Suprapubic skin (tissue), 4 donors: ENCODE results near the gene ST13. TPM values are rescaled to one million over a fixed set of nuclear protein-coding genes. Genes with fewer than 3 reads are reported as not detected.
"Not testable (repeated sequence)": the region's sequence is repeated elsewhere in the genome, so short reads cannot be mapped to it uniquely, and the experiment has no call there.

Source experiments
- DNase-seq, 2 donors: peaks; one replicate each; pipeline ENCODE4 v3.0.0-alpha.2; 2019; ENCODE audit warnings: low spot score in 2 of 2
- H3K27ac ChIP-seq: fragments of 200-600 bp; sonication (generic); one replicate; pipeline ENCODE4 v1.5.1; 2019
- H3K27me3 ChIP-seq: fragments of 200-600 bp; sonication (generic); one replicate; pipeline ENCODE4 v1.5.1; 2019
- H3K36me3 ChIP-seq: fragments of 200-600 bp; sonication (generic); one replicate; pipeline ENCODE4 v1.5.1; 2019
- H3K4me1 ChIP-seq: fragments of 200-600 bp; sonication (generic); one replicate; pipeline ENCODE4 v1.5.1; 2019
- H3K4me3 ChIP-seq: fragments of 200-600 bp; sonication (generic); one replicate; pipeline ENCODE4 v1.5.1; 2019; ENCODE audit warnings: mild to moderate bottlenecking
- H3K9me3 ChIP-seq: fragments of 200-600 bp; sonication (generic); one replicate; pipeline ENCODE4 v1.5.1; 2019
- CTCF ChIP-seq, 2 donors: fragments of 200-600 bp in 1 of 2; fragments of 450-650 bp in 1 of 2; sonication (generic) in 1 of 2; IDR thresholded peaks; one replicate each; pipeline ENCODE4 v1.5.1; 2016 to 2019; ENCODE audit warnings: antibody characterized with exemption in 2 of 2, mild to moderate bottlenecking in 1 of 2, moderate library complexity in 1 of 2
- EP300 ChIP-seq: sonication (generic); formaldehyde crosslinking; IDR thresholded peaks from one replicate; pipeline ENCODE4 v1.6.1; 2017; ENCODE audit warnings: antibody characterized with exemption
- POLR2A ChIP-seq, 2 donors: fragments of 450-650 bp; IDR thresholded peaks; one replicate each; pipeline ENCODE4 v1.6.1; 2017; ENCODE audit warnings: antibody characterized with exemption in 2 of 2, mild to moderate bottlenecking in 2 of 2, moderate library complexity in 2 of 2
- POLR2AphosphoS5 ChIP-seq, 3 donors: sonication (generic); formaldehyde crosslinking; IDR thresholded peaks; one replicate each; pipeline ENCODE4 v1.6.1; 2017; ENCODE audit warnings: antibody characterized with exemption in 3 of 3
- WGBS: methylation state at CpG from one replicate; pipeline ENCODE4 v1.1.5; 2018; 5-methylcytosine and 5-hydroxymethylcytosine counted together
- total RNA-seq, 4 donors: library from RNA; depleted of rRNA; stranded (reverse); fragments of >200 nt; gene quantifications; one replicate each; pipeline ENCODE4 v1.1.0, GENCODE V29; 2016

Gene ST13
- total RNA-seq, 4 donors from 2014 or later: 104 to 117 (median 115) TPM

DNA sequence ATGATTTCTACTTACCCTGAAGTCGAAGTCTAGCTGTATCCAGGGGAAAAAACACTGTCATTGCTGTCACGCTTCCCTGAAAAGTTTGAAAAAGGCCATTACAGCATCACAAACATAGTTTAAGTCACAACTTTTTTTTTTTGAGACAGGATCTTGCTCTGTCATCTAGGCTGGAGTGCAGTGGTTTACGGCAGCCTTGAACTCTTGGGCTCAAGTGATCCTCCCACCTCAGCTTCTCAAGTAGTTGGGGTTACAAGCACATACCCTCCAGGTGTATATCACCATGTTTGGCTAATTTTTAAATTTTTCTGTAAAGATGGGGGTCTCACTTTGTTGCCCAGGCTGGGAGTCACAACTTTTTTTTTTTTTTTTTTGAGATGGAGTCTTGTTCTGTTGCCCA lies 57.4 kb downstream of the ST13 start:
- Histone ChIP-seq H3K27me3 (no peaks in the 10 kb centered on the region), H3K4me3 (no peak overlapping the region), H3K4me1 (no peaks in the 10 kb centered on the region), H3K9me3 (no peaks in the 10 kb centered on the region), H3K36me3 (peaks cover 14% of the 10 kb centered on the region), H3K27ac (no peak overlapping the region)
- DNase-seq: no peak
- no peak for TF ChIP-seq POLR2A (IDR thresholded peaks at IDR 0.05)
- TF ChIP-seq EP300: no peak
- 92% methylated on average over 3 of the region's 3 CpGs for WGBS

- WGBS: 100% methylated on average over 1 of the region's 1 CpG
- Histone ChIP-seq H3K27ac (no peak overlapping the region), H3K9me3 (no peaks in the 10 kb centered on the region), H3K27me3 (no peaks in the 10 kb centered on the region), H3K36me3 (peaks cover 24% of the 10 kb centered on the region), H3K4me1 (no peaks in the 10 kb centered on the region), H3K4me3 (no peak overlapping the region)
- TF ChIP-seq POLR2AphosphoS5 (IDR thresholded peaks at IDR 0.05) (no peak), CTCF (IDR thresholded peaks at IDR 0.05) (no peak), EP300 (no peak), POLR2A (IDR thresholded peaks at IDR 0.05) (no peak)
- no peak for DNase-seq
Measured at GRCh38 chr22:40797427-40797826, 59.0 kb downstream of the ST13 start.

GRCh38 chr22:40792451-40792850 lies 64.0 kb downstream of the ST13 start:
- Histone ChIP-seq H3K4me1 (no peaks in the 10 kb centered on the region), H3K36me3 (peaks cover 39% of the 10 kb centered on the region), H3K4me3 (no peak overlapping the region), H3K27ac (no peak overlapping the region), H3K9me3 (no peaks in the 10 kb centered on the region), H3K27me3 (no peaks in the 10 kb centered on the region)
- 82% methylated on average over 2 of the region's 2 CpGs for WGBS
- TF ChIP-seq POLR2AphosphoS5 (IDR thresholded peaks at IDR 0.05): no peak
- TF ChIP-seq POLR2A (IDR thresholded peaks at IDR 0.05): no peak
- TF ChIP-seq CTCF (IDR thresholded peaks at IDR 0.05): no peak
- no peak for TF ChIP-seq EP300
- no peak for DNase-seq

DNA sequence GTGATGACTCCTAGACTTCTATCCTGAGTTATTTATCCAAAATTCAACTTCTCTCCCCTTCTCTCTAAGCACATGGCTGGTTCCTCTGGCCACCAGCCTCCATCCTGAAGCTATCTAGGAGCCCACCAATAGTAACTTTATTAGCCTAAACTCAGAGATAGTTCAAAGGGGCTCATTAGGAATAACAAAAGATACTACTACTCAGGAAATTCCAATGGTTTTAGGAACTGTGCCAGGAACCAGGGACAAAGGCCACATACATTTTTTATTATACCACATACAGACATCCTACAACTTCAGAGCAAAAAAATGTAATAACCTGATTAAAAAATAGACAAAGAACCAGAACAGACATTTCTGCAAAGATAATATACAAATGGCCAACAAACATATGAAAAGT lies 65.2 kb downstream of the ST13 start:
- Histone ChIP-seq H3K36me3 (peaks cover 39% of the 10 kb centered on the region), H3K4me3 (no peak overlapping the region), H3K9me3 (no peaks in the 10 kb centered on the region), H3K4me1 (no peaks in the 10 kb centered on the region), H3K27me3 (no peaks in the 10 kb centered on the region), H3K27ac (no peak overlapping the region)
- no peak for TF ChIP-seq POLR2A (IDR thresholded peaks at IDR 0.05)
- no peak for TF ChIP-seq POLR2AphosphoS5 (IDR thresholded peaks at IDR 0.05)
- no peak for TF ChIP-seq EP300
- TF ChIP-seq CTCF (IDR thresholded peaks at IDR 0.05): no peak
- DNase-seq: no peak

DNA sequence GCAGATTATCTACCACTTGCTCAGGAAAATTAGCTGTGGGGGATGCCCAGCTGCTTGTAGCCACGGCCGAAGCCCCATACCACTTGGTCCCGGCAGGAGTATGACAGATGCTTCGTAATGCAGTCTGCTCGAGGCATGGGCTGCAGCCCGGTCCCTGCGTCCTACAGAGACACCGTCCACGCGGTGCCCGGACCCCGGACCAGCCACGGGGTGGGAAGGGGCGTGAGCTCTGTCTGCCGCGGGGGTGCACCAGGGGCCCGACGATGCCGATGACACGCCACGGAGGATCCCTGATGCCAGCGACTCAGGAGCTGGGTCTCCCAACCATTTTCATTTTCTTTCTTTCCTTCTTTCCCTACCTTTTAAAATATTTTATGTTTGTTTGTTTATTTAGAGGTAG lies 67.3 kb downstream of the ST13 start:
- Histone ChIP-seq H3K4me3 (no peak overlapping the region), H3K4me1 (no peaks in the 10 kb centered on the region), H3K27me3 (no peaks in the 10 kb centered on the region), H3K9me3 (no peaks in the 10 kb centered on the region), H3K27ac (no peak overlapping the region), H3K36me3 (peaks cover 41% of the 10 kb centered on the region)
- no peak for DNase-seq
- TF ChIP-seq CTCF (IDR thresholded peaks at IDR 0.05): no peak
- no peak for TF ChIP-seq POLR2A (IDR thresholded peaks at IDR 0.05)
- TF ChIP-seq EP300: no peak
- TF ChIP-seq POLR2AphosphoS5 (IDR thresholded peaks at IDR 0.05): no peak
- 92% methylated on average over 22 of the region's 22 CpGs for WGBS

GRCh38 chr22:40782521-40782920 lies 73.9 kb downstream of the ST13 start:
- Histone ChIP-seq H3K27me3 (no peaks in the 10 kb centered on the region), H3K4me3 (no peak overlapping the region), H3K4me1 (peaks cover 4% of the 10 kb centered on the region), H3K36me3 (peaks cover 30% of the 10 kb centered on the region), H3K27ac (no peak overlapping the region), H3K9me3 (no peaks in the 10 kb centered on the region)
- no peak for TF ChIP-seq POLR2AphosphoS5 (IDR thresholded peaks at IDR 0.05)
- TF ChIP-seq POLR2A (IDR thresholded peaks at IDR 0.05): no peak
- TF ChIP-seq CTCF (IDR thresholded peaks at IDR 0.05): no peak
- TF ChIP-seq EP300: no peak
- no peak for DNase-seq
- WGBS: 53% methylated on average over 3 of the region's 3 CpGs

DNA sequence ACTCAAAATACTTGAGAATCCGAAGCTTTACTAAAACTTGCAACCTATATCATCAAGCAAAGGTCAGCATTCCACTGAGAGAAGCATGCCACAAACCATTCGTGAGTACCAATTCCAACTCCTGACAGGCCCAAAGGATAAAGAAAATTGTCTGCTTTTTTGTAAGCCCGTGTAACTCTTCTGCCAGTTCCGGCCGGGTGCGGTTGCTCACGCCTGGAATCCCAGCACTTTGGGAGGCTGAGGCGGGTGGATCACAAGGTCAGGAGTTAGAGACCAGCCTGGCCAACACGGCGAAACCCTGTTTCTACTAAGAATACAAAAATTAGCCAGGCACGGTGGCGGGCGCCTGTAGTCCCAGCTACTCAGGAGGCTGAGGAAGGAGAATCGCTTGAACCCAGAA lies 74.7 kb downstream of the ST13 start:
- H3K9me3 ChIP-seq, H3K4me1 ChIP-seq, DNase-seq, H3K27me3 ChIP-seq, H3K4me3 ChIP-seq, H3K27ac ChIP-seq: not testable (repeated sequence)
- H3K36me3 ChIP-seq: peaks cover 33% of the 10 kb centered on the region
- WGBS: 92% methylated on average over 14 of the region's 14 CpGs
